DOHH2 (cell line): ENCODE data around the gene PCYT1B.

Experiments
- CTCF ChIP-seq: fragments of 200-600 bp; sonication (generic); IDR thresholded peaks from one replicate; pipeline ENCODE4 v1.5.1; 2014; ENCODE audit warnings: antibody characterized with exemption, mild to moderate bottlenecking, low read depth, low read length; ENCODE audit not compliant: poor library complexity, severe bottlenecking
- EZH2phosphoT487 ChIP-seq: fragments of 200-600 bp; sonication (generic); IDR thresholded peaks from 2 replicates; pipeline ENCODE4 v1.6.1; 2017; ENCODE audit warnings: borderline replicate concordance, mild to moderate bottlenecking, antibody characterized with exemption, low read length, moderate library complexity, mixed read lengths

- no peak for TF ChIP-seq CTCF
- no peak for TF ChIP-seq EZH2phosphoT487
Measured at GRCh38 chrX:24659106-24659505, 12.0 kb upstream of the PCYT1B start.
